HepG2 (cell line): Measurements from ENCODE around the gene KMT2B. TPM values are rescaled to one million over a fixed set of nuclear protein-coding genes. Genes with fewer than 3 reads are reported as not detected.

Experiments used
- CEBPB ChIP-seq: IDR thresholded peaks from 2 replicates; pipeline ENCODE4 v1.6.1; 2011; ENCODE audit warnings: low read depth, low read length, improper control_type of control experiment, borderline replicate concordance
- EED ChIP-seq: sonication (generic); formaldehyde crosslinking; IDR thresholded peaks from 2 replicates; pipeline ENCODE4 v1.5.0; 2020; ENCODE audit warnings: mild to moderate bottlenecking, missing genetic modification reagents
- GABPB1 ChIP-seq: IDR thresholded peaks from 2 replicates; pipeline ENCODE4 v1.6.1; 2016; ENCODE audit warnings: mild to moderate bottlenecking, missing genetic modification reagents, moderate library complexity, missing compliant biosample characterization
- HDAC1 ChIP-seq: sonication (generic); formaldehyde crosslinking; IDR thresholded peaks from 2 replicates; pipeline ENCODE4 v1.5.1; 2020; ENCODE audit warnings: mild to moderate bottlenecking, missing genetic modification reagents
- IKZF1 ChIP-seq: fragments of 450-650 bp; IDR thresholded peaks from 2 replicates; pipeline ENCODE4 v1.7.1; 2016
- MTF2 ChIP-seq: sonication (generic); formaldehyde crosslinking; IDR thresholded peaks from 2 replicates; pipeline ENCODE4 v1.5.0; 2020; ENCODE audit warnings: missing genetic modification reagents, borderline replicate concordance
- NPAS2 ChIP-seq: sonication (generic); formaldehyde crosslinking; IDR thresholded peaks from 2 replicates; pipeline ENCODE4 v1.8.0; 2022; ENCODE audit warnings: mild to moderate bottlenecking, missing genetic modification reagents, borderline replicate concordance
- ZNF274 ChIP-seq: sonication (generic); formaldehyde crosslinking; IDR thresholded peaks from 2 replicates; pipeline ENCODE4 v1.5.1; 2020; ENCODE audit warnings: mild to moderate bottlenecking, missing genetic modification reagents
- ZNF337 ChIP-seq: sonication (generic); formaldehyde crosslinking; IDR thresholded peaks from 2 replicates; pipeline ENCODE4 v1.5.1; 2020; ENCODE audit warnings: missing genetic modification reagents, low read depth, mild to moderate bottlenecking, borderline replicate concordance
- ZNF451 ChIP-seq: sonication (generic); formaldehyde crosslinking; IDR thresholded peaks from 2 replicates; pipeline ENCODE4 v1.5.0; 2020; ENCODE audit warnings: mild to moderate bottlenecking, missing genetic modification reagents
- ZNF550 ChIP-seq: sonication (generic); formaldehyde crosslinking; IDR thresholded peaks from 2 replicates; pipeline ENCODE4 v1.4.0; 2020; ENCODE audit warnings: mild to moderate bottlenecking, missing genetic modification reagents, borderline replicate concordance
- ZNF567 ChIP-seq: sonication (generic); formaldehyde crosslinking; IDR thresholded peaks from 2 replicates; pipeline ENCODE4 v1.8.1; 2023; ENCODE audit warnings: mild to moderate bottlenecking, missing genetic modification reagents, borderline replicate concordance
- ZZZ3 ChIP-seq: sonication (generic); formaldehyde crosslinking; IDR thresholded peaks from 2 replicates; pipeline ENCODE4 v1.4.0; 2020; ENCODE audit warnings: missing genetic modification reagents, mild to moderate bottlenecking, borderline replicate concordance
- polyA plus RNA-seq, 8 experiments: library from polyadenylated mRNA; depleted of rRNA in 3 of 8; stranded (reverse) in 7 of 8; unstranded in 1 of 8; fragments of >200 nt; fragmentation: Illumina TruSeq in 4 of 8; extraction: Trizol in 4 of 8; gene quantifications; 2 replicates each; pipeline versions ENCODE4 v1.2.1 to v1.2.3, GENCODE V29; 2011 to 2016; ENCODE audit warnings: low read depth in 4 of 8, missing spikeins in 1 of 8, mixed read lengths in 1 of 8; ENCODE audit not compliant: insufficient read depth in 1 of 8
- total RNA-seq, 5 experiments: library from RNA; depleted of rRNA; stranded (reverse); fragments of >200 nt; fragmentation: Illumina TruSeq; extraction: Trizol; gene quantifications; 2 replicates each; pipeline ENCODE4 v1.2.3, GENCODE V29; 2016; ENCODE audit warnings: low read depth in 1 of 5
- TF ChIP-seq, protein P1 (sequence below): sonication (generic); formaldehyde crosslinking; IDR thresholded peaks from 2 replicates; pipeline ENCODE4 v1.5.0; 2020; ENCODE audit warnings: missing genetic modification reagents, mild to moderate bottlenecking, borderline replicate concordance
- TF ChIP-seq, protein P2 (sequence below): sonication (generic); formaldehyde crosslinking; IDR thresholded peaks from 2 replicates; pipeline ENCODE4 v1.9.0; 2022; ENCODE audit warnings: low read depth, missing genetic modification reagents
- TF ChIP-seq, protein P3 (sequence below): sonication (generic); formaldehyde crosslinking; conservative IDR thresholded peaks from 2 replicates; pipeline ENCODE4 v1.8.0; 2022; ENCODE audit warnings: mild to moderate bottlenecking, moderate library complexity, missing genetic modification reagents
- TF ChIP-seq, protein P4 (sequence below): sonication (generic); formaldehyde crosslinking; IDR thresholded peaks from 2 replicates; pipeline ENCODE4 v1.4.0; 2020; ENCODE audit warnings: missing genetic modification reagents, borderline replicate concordance
- TF ChIP-seq, protein P5 (sequence below): sonication (generic); formaldehyde crosslinking; IDR thresholded peaks from 2 replicates; pipeline ENCODE4 v1.8.1; 2023; ENCODE audit warnings: mild to moderate bottlenecking, moderate library complexity, missing genetic modification reagents
- TF ChIP-seq, protein P6 (sequence below): IDR thresholded peaks from 2 replicates; pipeline ENCODE4 v1.6.1; 2016; ENCODE audit warnings: low read depth, borderline replicate concordance
- TF ChIP-seq, protein P7 (sequence below): sonication (generic); formaldehyde crosslinking; IDR thresholded peaks from 2 replicates; pipeline ENCODE4 v1.5.0; 2020; ENCODE audit warnings: missing genetic modification reagents, mild to moderate bottlenecking, borderline replicate concordance

The KMT2B gene
- total and polyA plus RNA-seq, 2 of the 13 experiments (the other 11 are each of a cell fraction or from before 2014, with no cell fraction given) = 6.2 to 16.9 TPM

DNA sequence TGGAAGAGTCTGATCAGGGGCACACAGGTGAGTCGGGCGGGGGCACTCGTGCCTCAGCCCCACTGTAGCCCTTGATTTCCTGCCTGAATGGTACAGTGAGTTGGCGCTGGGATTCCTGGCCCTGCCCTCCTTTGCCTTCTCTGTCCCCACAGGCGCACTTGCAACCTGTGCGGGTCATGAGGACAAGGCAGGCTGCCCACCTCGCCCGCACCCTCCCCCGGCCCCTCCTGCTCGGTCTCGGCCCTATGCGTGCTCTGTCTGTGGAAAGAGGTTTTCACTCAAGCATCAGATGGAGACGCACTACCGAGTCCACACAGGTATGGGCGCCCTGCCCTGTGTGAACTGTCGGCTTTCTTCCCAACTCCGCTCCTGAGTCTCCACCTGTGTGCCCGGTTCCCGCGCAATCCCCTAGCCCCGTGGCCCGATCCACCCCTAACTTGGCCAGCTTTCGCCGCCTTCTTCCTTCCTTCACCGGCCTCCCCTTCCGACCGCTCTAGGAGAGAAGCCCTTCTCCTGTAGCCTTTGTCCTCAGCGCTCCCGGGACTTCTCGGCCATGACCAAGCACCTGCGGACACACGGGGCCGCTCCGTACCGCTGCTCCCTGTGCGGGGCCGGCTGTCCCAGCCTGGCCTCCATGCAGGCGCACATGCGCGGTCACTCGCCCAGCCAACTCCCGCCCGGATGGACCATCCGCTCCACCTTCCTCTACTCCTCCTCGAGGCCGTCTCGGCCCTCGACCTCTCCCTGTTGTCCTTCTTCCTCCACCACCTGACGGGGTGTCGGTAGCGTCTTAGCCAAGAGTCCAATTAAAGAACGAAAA, 1.6 kb upstream of the KMT2B start (continued):
- TF ChIP-seq GABPB1 (peak; percentile 22; the same call in 1 of the 2 replicates), ZNF451 (CRISPR knock-in tag) (no peak), HDAC1 (CRISPR knock-in tag) (no peak), ZZZ3 (no peak), CEBPB (no peak), EED (CRISPR knock-in tag) (peak; percentile 80; the same call in 1 of the 2 replicates), IKZF1 (no peak), ZNF567 (no peak), ZNF337 (CRISPR knock-in tag) (0 out of 2 replicates have a peak, but pooled peaks have one; percentile 32), NPAS2 (CRISPR knock-in tag) (no peak), ZNF550 (CRISPR knock-in tag) (no peak), ZNF274 (CRISPR knock-in tag) (0 out of 2 replicates have a peak, but pooled peaks have one; percentile 56), MTF2 (CRISPR knock-in tag) (no peak)
- TF ChIP-seq, protein P1, sequence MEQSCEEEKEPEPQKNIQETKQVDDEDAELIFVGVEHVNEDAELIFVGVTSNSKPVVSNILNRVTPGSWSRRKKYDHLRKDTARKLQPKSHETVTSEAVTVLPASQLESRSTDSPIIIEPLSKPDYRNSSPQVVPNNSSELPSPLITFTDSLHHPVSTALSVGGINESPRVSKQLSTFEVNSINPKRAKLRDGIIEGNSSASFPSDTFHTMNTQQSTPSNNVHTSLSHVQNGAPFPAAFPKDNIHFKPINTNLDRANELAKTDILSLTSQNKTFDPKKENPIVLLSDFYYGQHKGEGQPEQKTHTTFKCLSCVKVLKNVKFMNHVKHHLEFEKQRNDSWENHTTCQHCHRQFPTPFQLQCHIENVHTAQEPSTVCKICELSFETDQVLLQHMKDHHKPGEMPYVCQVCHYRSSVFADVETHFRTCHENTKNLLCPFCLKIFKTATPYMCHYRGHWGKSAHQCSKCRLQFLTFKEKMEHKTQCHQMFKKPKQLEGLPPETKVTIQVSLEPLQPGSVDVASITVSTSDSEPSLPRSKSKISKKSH (CRISPR knock-in tag) = peak; percentile 71; the same call in 1 of the 2 replicates
- TF ChIP-seq, protein P2, sequence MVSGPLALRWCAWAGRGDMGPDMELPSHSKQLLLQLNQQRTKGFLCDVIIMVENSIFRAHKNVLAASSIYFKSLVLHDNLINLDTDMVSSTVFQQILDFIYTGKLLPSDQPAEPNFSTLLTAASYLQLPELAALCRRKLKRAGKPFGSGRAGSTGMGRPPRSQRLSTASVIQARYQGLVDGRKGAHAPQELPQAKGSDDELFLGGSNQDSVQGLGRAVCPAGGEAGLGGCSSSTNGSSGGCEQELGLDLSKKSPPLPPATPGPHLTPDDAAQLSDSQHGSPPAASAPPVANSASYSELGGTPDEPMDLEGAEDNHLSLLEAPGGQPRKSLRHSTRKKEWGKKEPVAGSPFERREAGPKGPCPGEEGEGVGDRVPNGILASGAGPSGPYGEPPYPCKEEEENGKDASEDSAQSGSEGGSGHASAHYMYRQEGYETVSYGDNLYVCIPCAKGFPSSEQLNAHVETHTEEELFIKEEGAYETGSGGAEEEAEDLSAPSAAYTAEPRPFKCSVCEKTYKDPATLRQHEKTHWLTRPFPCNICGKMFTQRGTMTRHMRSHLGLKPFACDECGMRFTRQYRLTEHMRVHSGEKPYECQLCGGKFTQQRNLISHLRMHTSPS (CRISPR knock-in tag) = no peak
- TF ChIP-seq, protein P3, sequence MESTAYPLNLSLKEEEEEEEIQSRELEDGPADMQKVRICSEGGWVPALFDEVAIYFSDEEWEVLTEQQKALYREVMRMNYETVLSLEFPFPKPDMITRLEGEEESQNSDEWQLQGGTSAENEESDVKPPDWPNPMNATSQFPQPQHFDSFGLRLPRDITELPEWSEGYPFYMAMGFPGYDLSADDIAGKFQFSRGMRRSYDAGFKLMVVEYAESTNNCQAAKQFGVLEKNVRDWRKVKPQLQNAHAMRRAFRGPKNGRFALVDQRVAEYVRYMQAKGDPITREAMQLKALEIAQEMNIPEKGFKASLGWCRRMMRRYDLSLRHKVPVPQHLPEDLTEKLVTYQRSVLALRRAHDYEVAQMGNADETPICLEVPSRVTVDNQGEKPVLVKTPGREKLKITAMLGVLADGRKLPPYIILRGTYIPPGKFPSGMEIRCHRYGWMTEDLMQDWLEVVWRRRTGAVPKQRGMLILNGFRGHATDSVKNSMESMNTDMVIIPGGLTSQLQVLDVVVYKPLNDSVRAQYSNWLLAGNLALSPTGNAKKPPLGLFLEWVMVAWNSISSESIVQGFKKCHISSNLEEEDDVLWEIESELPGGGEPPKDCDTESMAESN = 0 out of 2 replicates have a peak, but pooled peaks have one; percentile 2
- TF ChIP-seq, protein P4, sequence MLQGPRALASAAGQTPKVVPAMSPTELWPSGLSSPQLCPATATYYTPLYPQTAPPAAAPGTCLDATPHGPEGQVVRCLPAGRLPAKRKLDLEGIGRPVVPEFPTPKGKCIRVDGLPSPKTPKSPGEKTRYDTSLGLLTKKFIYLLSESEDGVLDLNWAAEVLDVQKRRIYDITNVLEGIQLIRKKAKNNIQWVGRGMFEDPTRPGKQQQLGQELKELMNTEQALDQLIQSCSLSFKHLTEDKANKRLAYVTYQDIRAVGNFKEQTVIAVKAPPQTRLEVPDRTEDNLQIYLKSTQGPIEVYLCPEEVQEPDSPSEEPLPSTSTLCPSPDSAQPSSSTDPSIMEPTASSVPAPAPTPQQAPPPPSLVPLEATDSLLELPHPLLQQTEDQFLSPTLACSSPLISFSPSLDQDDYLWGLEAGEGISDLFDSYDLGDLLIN (CRISPR knock-in tag) = no peak
- TF ChIP-seq, protein P5, sequence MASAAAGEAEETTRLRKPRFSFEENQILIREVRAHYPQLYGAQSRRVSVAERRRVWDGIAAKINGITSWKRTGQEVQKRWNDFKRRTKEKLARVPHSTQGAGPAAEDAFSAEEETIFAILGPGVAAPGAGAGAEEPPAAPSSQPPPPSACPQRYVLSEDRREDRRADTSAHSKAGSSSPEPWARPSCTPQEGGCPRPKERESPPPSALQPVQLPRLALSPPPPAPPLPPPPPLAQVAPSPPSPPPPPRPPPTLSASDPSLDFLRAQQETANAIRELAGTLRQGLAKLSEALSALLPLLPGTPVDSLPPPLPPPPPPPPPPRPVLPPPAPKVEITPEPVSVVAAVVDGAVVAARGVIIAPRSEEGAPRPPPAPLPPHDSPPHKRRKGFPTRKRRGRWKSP (CRISPR knock-in tag) = no peak; the same call in 1 of the 2 replicates
- TF ChIP-seq, protein P6, sequence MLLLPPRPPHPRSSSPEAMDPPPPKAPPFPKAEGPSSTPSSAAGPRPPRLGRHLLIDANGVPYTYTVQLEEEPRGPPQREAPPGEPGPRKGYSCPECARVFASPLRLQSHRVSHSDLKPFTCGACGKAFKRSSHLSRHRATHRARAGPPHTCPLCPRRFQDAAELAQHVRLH (CRISPR knock-in tag) = no peak
- TF ChIP-seq, protein P7, sequence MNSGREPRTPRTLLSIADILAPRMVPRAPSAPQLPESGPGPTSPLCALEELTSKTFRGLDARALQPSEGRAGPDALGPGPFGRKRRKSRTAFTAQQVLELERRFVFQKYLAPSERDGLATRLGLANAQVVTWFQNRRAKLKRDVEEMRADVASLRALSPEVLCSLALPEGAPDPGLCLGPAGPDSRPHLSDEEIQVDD (CRISPR knock-in tag) = no peak
